Thyroid gland (tissue), 4 donors: ENCODE results near the gene HHIP.

Experiments
- POLR2A ChIP-seq, 2 donors: fragments of 450-650 bp; IDR thresholded peaks; one replicate each; pipeline ENCODE4 v1.6.1; 2017; ENCODE audit warnings: antibody characterized with exemption in 2 of 2, mild to moderate bottlenecking in 2 of 2, moderate library complexity in 1 of 2
- TF ChIP-seq, protein P1 (sequence below), 6 experiments: fragments of 200-600 bp in 3 of 6; fragments of 450-650 bp in 3 of 6; sonication (generic) in 3 of 6; IDR thresholded peaks; one replicate each; pipeline ENCODE4 v1.5.1; 2016 to 2019; ENCODE audit warnings: antibody characterized with exemption in 6 of 6, mild to moderate bottlenecking in 2 of 6, inconsistent platforms in 1 of 6, moderate library complexity in 1 of 6

DNA sequence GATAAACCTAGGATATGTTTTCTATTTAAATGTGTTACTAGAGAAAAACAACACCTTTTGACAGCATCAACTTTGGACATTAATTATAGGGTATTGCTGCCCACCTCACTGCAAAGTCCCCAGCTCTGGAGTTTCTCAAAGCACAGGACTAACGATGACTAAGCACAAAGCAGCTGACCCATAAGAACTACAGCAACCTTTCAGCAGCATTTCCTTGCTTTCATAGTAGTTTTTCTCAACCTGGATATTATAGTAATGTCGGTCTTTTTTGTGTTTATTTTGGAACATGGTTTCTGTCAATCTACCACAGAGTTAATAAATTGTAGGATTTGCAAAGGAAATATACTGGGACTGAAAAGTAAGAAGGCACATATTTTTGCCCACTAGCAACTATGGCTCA is 21.5 kb downstream of the HHIP start:
- no peak for TF ChIP-seq POLR2A (IDR thresholded peaks at IDR 0.05)
- TF ChIP-seq, protein P1, sequence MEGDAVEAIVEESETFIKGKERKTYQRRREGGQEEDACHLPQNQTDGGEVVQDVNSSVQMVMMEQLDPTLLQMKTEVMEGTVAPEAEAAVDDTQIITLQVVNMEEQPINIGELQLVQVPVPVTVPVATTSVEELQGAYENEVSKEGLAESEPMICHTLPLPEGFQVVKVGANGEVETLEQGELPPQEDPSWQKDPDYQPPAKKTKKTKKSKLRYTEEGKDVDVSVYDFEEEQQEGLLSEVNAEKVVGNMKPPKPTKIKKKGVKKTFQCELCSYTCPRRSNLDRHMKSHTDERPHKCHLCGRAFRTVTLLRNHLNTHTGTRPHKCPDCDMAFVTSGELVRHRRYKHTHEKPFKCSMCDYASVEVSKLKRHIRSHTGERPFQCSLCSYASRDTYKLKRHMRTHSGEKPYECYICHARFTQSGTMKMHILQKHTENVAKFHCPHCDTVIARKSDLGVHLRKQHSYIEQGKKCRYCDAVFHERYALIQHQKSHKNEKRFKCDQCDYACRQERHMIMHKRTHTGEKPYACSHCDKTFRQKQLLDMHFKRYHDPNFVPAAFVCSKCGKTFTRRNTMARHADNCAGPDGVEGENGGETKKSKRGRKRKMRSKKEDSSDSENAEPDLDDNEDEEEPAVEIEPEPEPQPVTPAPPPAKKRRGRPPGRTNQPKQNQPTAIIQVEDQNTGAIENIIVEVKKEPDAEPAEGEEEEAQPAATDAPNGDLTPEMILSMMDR (IDR thresholded peaks at IDR 0.05), result no peak
